HG03280 (cell line): ENCODE measurements around the gene PRRC2B.
"Not testable (repeated sequence)": the region's sequence is repeated elsewhere in the genome, so short reads cannot be mapped to it uniquely, and the experiment has no call there.

Experiments
- ATAC-seq: cut with Tn5 transposase; IDR thresholded peaks from one replicate; pipeline ENCODE4 v1.9.1; 2021; ENCODE audit warnings: mild to moderate bottlenecking, moderate library complexity; ENCODE audit not compliant: unreplicated experiment

PRRC2B gene

DNA sequence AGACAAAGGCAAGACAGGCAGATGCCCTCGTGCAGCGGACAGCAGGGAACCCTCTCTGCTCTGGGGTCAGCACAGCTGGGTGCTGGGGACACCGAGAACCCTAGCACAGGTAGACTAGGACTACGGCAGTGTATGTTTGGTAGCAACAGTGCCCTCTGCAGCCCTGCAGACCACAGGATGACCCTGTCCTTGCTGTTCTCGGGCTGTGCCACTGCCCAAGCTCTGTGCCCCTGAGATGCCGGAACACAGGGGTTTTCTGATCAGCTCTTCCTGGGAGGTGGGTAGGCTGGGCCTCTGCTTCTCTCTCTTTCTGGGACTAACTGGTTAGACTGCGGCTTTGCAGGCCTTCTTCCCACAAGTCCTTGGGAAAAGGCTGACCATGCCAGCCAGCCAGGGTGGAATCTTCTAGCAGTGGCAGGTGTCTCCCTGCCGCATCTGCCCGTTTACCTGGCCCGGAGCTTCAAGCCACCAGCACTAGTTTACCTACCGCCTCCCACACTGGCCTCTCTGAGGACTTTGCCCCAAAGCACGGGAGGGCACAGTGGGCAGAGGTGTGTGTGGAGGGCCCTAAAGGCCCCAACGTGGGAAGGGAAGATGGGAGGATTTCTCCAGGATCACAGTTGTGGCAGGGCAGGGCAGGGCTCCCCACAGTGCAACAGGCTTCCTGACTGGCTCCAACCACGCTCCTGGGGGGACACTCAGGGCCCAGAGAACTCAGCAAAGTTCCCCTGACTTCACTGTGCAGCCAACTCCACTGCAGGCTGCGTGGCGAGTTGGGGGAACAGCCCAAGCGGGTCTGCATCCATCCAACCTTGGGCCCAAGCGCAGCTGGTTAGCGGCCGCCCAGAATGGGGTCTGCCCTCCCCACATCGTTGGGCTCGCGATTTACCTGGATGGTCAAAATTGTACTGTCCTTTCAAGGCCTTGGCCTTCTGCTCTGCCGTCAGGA, 136.0 kb downstream of the PRRC2B start:
- ATAC-seq = no peak

- ATAC-seq = peak; percentile 25
These were observed 136.6 kb downstream of the PRRC2B start for GRCh38 chr9:131530546-131530919.

DNA sequence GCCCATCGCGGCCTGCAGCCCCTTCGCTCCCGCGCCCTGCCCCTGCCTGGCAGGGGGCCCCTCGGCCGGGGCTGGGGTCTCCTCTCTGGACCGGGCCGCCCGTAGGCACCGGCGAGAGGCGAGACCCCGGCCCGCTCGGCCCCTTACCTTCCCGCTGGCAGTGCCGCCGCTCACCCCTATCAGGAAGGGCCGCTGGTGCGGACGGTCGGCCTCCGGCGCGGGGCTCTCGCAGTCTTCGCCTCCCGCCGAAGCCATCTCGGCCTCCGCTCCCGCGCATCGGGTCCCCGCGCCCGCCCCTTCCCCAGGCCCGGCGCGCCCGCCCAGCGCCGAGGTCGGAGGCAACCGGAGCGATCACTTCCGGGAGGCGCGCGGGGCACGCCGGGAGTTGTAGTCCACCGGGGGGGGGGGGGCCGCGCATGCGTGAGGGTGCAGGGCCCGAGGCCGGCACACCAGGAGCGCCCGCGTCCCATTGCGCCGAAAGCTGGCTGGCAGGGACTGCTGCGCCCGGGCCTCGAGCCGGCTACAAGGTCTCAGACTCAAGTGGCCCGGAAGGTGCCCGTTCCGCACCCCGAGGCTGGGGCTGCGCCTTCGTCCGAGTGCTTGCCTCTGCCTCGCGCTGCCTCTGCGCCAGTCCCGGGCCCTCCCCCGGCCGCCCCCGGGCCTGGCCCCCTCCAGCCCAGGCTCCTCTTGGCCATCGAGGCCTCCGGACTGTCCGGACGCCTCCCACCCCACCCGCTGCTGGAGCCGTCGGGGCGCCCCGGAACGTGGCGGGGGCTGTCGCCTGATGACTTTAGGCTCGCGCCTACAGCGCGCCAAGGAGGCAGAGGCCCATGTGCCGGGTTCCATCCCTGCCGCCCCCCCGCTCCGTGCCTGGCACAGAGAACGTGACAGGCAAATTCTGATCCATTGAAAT, 137.3 kb downstream of the PRRC2B start, which contains the start of gene UCK1:
Gene UCK1, minus strand, starts transcription at position 344 of the 913 bp plus-strand sequence. Its CDS starts 89 bp downstream, at position 255.
- peak; percentile 83 for ATAC-seq

DNA sequence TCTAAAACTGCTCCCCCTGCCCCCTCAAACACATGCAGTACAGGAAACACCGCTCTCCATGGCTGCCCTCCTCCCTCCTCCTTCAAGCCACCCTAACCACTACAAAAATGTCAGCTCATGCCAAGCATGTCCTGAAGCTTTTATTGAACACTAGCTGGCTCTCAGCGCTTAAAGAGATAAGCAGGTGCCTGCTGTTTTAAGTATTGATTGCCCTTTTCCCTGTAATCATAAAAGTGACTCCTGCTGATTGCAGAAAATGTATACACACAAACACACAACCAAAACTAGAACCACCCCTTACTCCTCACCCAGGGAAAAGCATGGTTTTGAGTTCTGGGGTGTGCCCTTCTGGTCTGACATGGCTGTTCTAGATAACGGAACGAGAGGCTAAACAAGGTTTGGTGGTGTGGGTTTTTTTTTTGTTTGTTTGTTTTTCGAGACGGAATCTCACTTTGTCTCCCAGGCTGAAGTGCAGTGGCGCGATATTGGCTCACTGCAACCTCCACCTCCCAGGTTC, 140.9 kb downstream of the PRRC2B start:
- no peak for ATAC-seq

- ATAC-seq = no peak
These were observed 144.1 kb downstream of the PRRC2B start for GRCh38 chr9:131537946-131538345.

DNA sequence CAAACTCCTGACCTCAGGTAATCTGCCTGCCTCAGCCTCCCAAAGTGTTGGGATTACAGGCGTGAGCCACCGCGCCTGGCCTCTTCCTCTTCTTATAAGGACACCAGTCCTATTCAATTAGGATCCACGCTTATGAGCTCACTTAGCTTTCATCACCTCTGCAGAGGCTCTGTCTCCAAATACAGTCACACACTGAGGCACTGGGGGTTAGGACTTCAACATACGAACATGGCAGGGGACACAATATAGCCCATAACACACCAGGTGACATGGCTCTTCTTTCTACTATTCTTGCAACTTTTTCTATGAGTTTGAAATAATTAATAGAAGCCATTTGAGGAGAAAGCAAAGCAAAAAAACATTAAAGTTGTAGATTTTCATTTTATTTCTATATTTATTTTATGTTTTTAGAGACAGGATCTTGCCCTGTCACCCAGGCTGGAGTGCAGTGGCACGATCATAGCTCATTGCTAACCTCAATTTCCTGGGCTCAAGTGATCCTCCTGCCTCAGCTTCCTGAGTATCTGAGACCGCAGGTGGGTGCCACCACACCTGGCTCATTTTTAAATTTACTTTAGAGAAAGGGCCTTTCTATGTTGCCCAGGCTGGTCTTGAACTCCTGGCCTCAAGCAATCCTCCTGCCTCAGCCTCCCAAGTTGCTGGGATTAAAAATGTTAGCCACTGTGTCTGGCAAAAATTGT, 145.5 kb downstream of the PRRC2B start:
- no peak for ATAC-seq

GRCh38 chr9:131543141-131543540, 149.3 kb downstream of the PRRC2B start:
- ATAC-seq = no peak

GRCh38 chr9:131545003-131545785, 151.3 kb downstream of the PRRC2B start, which contains the start of gene PRRT1B:
TSS of gene PRRT1B (plus strand) at chr9:131545523. CDS start at chr9:131545616, 93 bp downstream.
- no peak for ATAC-seq

- no peak for ATAC-seq
These were observed 152.0 kb downstream of the PRRC2B start for GRCh38 chr9:131545786-131546335.

DNA sequence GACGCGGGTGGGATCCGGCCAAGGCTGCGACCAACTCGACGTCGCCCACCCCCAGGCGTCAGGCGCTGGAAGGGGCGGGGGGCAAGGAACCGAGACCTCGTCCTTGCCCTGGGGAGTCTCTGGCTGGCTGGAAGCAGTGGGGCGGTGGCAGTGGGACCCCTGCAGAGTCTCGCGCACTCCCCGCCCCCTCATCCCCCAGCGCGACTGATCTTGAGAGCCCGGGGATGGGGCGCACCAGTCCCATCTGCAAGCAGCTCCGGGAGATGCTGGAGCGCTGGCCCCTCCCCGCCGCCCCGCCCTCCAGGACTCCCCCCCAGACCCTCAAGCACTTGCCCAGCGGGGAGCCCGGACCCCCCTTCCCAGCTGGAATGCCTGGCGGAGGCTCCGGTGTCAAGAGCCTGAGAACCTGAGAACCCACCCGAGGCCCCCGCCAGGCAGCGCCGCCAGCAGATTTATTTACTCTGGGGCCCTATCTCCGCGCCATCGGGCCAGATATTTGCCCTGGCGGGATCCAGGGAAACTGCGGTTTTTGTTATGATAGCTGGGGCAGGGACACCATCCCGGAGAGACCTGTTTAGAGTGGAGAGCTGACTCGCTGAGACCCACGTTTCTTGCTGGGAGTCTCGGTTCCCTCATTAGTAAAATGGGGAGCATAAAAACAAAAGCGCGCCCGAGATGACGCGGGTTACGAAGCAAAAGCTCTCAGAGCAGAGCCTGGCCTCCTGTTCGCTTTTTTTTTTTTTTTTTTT, 152.6 kb downstream of the PRRC2B start:
- no peak for ATAC-seq

DNA sequence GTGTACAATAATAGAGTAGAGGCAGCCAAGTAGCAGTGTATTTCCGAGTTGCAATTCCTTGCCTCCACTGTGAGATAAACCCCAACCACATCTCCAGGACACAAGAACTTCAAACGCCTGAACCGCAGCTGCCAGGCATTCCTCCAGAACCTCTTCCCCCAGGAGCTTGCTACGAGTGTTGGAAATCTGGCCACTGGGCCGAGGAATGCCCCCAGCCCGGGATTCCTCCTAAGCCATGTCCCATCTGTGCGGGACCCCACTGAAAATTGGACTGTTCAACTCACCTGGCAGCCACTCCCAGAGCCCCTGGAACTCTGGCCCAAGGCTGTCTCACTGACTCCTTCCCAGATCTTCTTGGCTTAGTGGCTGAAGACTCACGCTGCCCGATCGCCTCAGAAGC, 155.3 kb downstream of the PRRC2B start:
- ATAC-seq = not testable (repeated sequence)
